ENCODE measurements around the gene NUP50. TPM values are rescaled to one million over a fixed set of nuclear protein-coding genes. Genes with fewer than 3 reads are reported as not detected.

The NUP50 gene
- polyA plus RNA-seq, 6 donors from 2014 or later = 26.9 to 49.7 (median 39.1) TPM

- Mint-ChIP-seq H3K36me3 (peaks cover 10 to 33% of the 10 kb centered on the region in 2 donors), H3K27me3 (no peaks in the 10 kb centered on the region), H3K9me3 (no peaks in the 10 kb centered on the region), H3K4me3 (peak overlapping the region in 1 of 8 donors; percentile 13), H3K27ac (peak overlapping the region in 3 of 6 donors; percentile 2 to 75 (median 9)), H3K4me1 (peaks cover 26 to 33% (median 29%) of the 10 kb centered on the region in 3 donors)
- DNase-seq = no peak
- ATAC-seq (ENCODE audit: low read depth in 2 of 2) = no peak
These were observed 6.1 kb downstream of the NUP50 start for GRCh38 chr22:45169591-45170466.

- DNase-seq (no peak), ATAC-seq (ENCODE audit: low read depth in 2 of 2) (no peak)
- Mint-ChIP-seq H3K4me1 (peaks cover 20 to 29% (median 24%) of the 10 kb centered on the region in 3 donors), H3K9me3 (no peaks in the 10 kb centered on the region), H3K27me3 (no peaks in the 10 kb centered on the region), H3K4me3 (no peak overlapping the region), H3K27ac (peak overlapping the region in 2 of 6 donors; percentile 54 to 66), H3K36me3 (peaks cover 10 to 35% of the 10 kb centered on the region in 2 donors)
These were observed 8.1 kb downstream of the NUP50 start for GRCh38 chr22:45171830-45172229.

- Mint-ChIP-seq H3K27ac (peak overlapping the region in 4 of 6 donors; percentile 3 to 79 (median 48)), H3K27me3 (no peaks in the 10 kb centered on the region), H3K4me1 (peaks cover 15 to 23% (median 21%) of the 10 kb centered on the region in 3 donors), H3K4me3 (no peak overlapping the region), H3K9me3 (no peaks in the 10 kb centered on the region), H3K36me3 (peaks cover 10 to 35% of the 10 kb centered on the region in 2 donors)
- no peak for DNase-seq
- ATAC-seq (ENCODE audit: low read depth in 2 of 2) = no peak
These were observed 9.3 kb downstream of the NUP50 start for GRCh38 chr22:45172881-45173585.

- ATAC-seq (ENCODE audit: low read depth in 2 of 2) (no peak), DNase-seq (no peak)
- peak overlapping the region in 1 of 8 donors; percentile 35 for H3K4me3 Mint-ChIP-seq
- H3K27ac Mint-ChIP-seq = peak overlapping the region in 4 of 6 donors; percentile 10 to 88 (median 16)
- peaks cover 0 to 12% (median 8%) of the 10 kb centered on the region in 3 donors for H3K4me1 Mint-ChIP-seq
- no peaks in the 10 kb centered on the region for H3K27me3 Mint-ChIP-seq
- H3K36me3 Mint-ChIP-seq = peaks cover 7 to 9% of the 10 kb centered on the region in 2 donors
- H3K9me3 Mint-ChIP-seq = no peaks in the 10 kb centered on the region
These were observed 15.7 kb downstream of the NUP50 start for GRCh38 chr22:45179276-45180049.

GRCh38 chr22:45180146-45180679 lies 16.5 kb downstream of the NUP50 start:
- Mint-ChIP-seq H3K27me3 (no peaks in the 10 kb centered on the region), H3K4me1 (peaks cover 0 to 8% (median 6%) of the 10 kb centered on the region in 3 donors), H3K9me3 (no peaks in the 10 kb centered on the region), H3K27ac (peak overlapping the region in 2 of 6 donors; percentile 10 to 13), H3K4me3 (peak overlapping the region in 1 of 8 donors; percentile 64), H3K36me3 (peaks cover 4 to 7% of the 10 kb centered on the region in 2 donors)
- DNase-seq (no peak), ATAC-seq (ENCODE audit: low read depth in 2 of 2) (no peak)

- H3K27me3 Mint-ChIP-seq = no peaks in the 10 kb centered on the region
- H3K36me3 Mint-ChIP-seq = peaks cover 9 to 18% of the 10 kb centered on the region in 2 donors
- H3K4me1 Mint-ChIP-seq = peaks cover 0 to 8% (median 0%) of the 10 kb centered on the region in 3 donors
- no peak for DNase-seq
- H3K9me3 Mint-ChIP-seq = no peaks in the 10 kb centered on the region
- no peak overlapping the region for H3K4me3 Mint-ChIP-seq
- no peak for ATAC-seq (ENCODE audit: low read depth in 2 of 2)
- H3K27ac Mint-ChIP-seq = peak overlapping the region in 1 of 6 donors; percentile 42
These were observed 17.5 kb downstream of the NUP50 start for GRCh38 chr22:45181240-45181639.

- Mint-ChIP-seq H3K4me1 (peaks cover 0 to 8% (median 0%) of the 10 kb centered on the region in 3 donors), H3K36me3 (peaks cover 9 to 18% of the 10 kb centered on the region in 2 donors), H3K9me3 (no peaks in the 10 kb centered on the region), H3K27ac (peak overlapping the region in 1 of 6 donors; percentile 32), H3K4me3 (no peak overlapping the region), H3K27me3 (no peaks in the 10 kb centered on the region)
- ATAC-seq (ENCODE audit: low read depth in 2 of 2) (no peak), DNase-seq (no peak)
These were observed 18.0 kb downstream of the NUP50 start for GRCh38 chr22:45181766-45182165.

GRCh38 chr22:45183974-45184373 lies 20.2 kb downstream of the NUP50 start:
- Mint-ChIP-seq H3K27me3 (no peaks in the 10 kb centered on the region), H3K27ac (peak overlapping the region in 1 of 6 donors; percentile 33), H3K4me3 (no peak overlapping the region), H3K4me1 (peaks cover 0 to 3% (median 0%) of the 10 kb centered on the region in 3 donors), H3K36me3 (peaks cover 13 to 18% of the 10 kb centered on the region in 2 donors), H3K9me3 (no peaks in the 10 kb centered on the region)
- DNase-seq (no peak), ATAC-seq (ENCODE audit: low read depth in 2 of 2) (no peak)

GRCh38 chr22:45185718-45186514 lies 22.2 kb downstream of the NUP50 start:
- peak overlapping the region in 3 of 6 donors; percentile 16 to 60 (median 38) for H3K27ac Mint-ChIP-seq
- no peak for ATAC-seq (ENCODE audit: low read depth in 2 of 2)
- no peak for DNase-seq
- H3K4me1 Mint-ChIP-seq = no peaks in the 10 kb centered on the region
- H3K36me3 Mint-ChIP-seq = peaks cover 13 to 18% of the 10 kb centered on the region in 2 donors
- H3K27me3 Mint-ChIP-seq = no peaks in the 10 kb centered on the region
- peak overlapping the region in 1 of 8 donors; percentile 41 for H3K4me3 Mint-ChIP-seq
- no peaks in the 10 kb centered on the region for H3K9me3 Mint-ChIP-seq

- DNase-seq (no peak), ATAC-seq (ENCODE audit: low read depth in 2 of 2) (no peak)
- Mint-ChIP-seq H3K4me1 (no peaks in the 10 kb centered on the region), H3K36me3 (peaks cover 13 to 18% of the 10 kb centered on the region in 2 donors), H3K9me3 (no peaks in the 10 kb centered on the region), H3K4me3 (no peak overlapping the region), H3K27me3 (no peaks in the 10 kb centered on the region), H3K27ac (no peak overlapping the region)
These were observed 24.2 kb downstream of the NUP50 start for GRCh38 chr22:45187891-45188290.

GRCh38 chr22:45188779-45189178 lies 25.1 kb downstream of the NUP50 start:
- Mint-ChIP-seq H3K4me3 (no peak overlapping the region), H3K36me3 (peaks cover 9 to 13% of the 10 kb centered on the region in 2 donors)

GRCh38 chr22:45190202-45190872 lies 26.6 kb downstream of the NUP50 start:
- Mint-ChIP-seq H3K4me3 (no peak overlapping the region), H3K36me3 (peaks cover 8 to 10% of the 10 kb centered on the region in 2 donors), H3K9me3 (no peaks in the 10 kb centered on the region), H3K27ac (no peak overlapping the region), H3K4me1 (no peaks in the 10 kb centered on the region), H3K27me3 (no peaks in the 10 kb centered on the region)
- DNase-seq = no peak
- no peak for ATAC-seq (ENCODE audit: low read depth in 2 of 2)

More at GRCh38 chr22:45188779-45189178, 25.1 kb downstream of the NUP50 start:
- H3K9me3 Mint-ChIP-seq = no peaks in the 10 kb centered on the region
- H3K4me1 Mint-ChIP-seq = no peaks in the 10 kb centered on the region
- H3K27me3 Mint-ChIP-seq = no peaks in the 10 kb centered on the region
- no peak for ATAC-seq (ENCODE audit: low read depth in 2 of 2)
- peak overlapping the region in 2 of 6 donors; percentile 85 to 86 for H3K27ac Mint-ChIP-seq
- no peak for DNase-seq
